Measurements from ENCODE around the gene FLOT2. TPM values are rescaled to one million over a fixed set of nuclear protein-coding genes. Genes with fewer than 3 reads are reported as not detected.

Gene FLOT2
- total and polyA plus RNA-seq, 12 donors = 23.8 to 193 (median 69.1) TPM

DNA sequence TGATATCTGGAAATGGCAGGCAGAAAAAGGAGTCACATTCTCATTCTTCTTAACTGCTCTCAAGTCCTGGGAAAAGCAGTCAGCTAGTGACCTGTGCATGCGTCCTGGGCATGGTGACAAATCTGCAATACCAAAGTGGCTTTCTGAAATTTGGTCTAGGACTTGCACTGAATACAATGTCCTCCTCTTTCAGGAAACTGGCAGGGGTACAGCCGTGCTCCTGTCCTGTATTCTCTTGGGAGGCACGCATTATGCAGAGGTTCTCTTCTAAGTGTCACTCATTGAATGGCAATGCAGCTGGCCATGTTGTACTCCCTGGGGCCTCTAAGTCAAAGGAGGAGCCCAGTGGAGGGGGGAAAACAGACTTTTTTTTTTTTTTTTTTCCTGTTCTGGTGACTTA is 43.1 kb upstream of the FLOT2 start:
- peaks cover 0 to 13% of the 10 kb centered on the region in 2 donors for H3K36me3 ChIP-seq (replicated peaks in 1 of 2)
- no peak overlapping the region for H3K4me3 ChIP-seq
- peaks cover 32 to 71% of the 10 kb centered on the region in 2 donors for H3K4me1 ChIP-seq (replicated peaks in 1 of 2)
- no peak overlapping the region for H3K27ac ChIP-seq
- intact Hi-C loops (cut with DNase I) = no loop called here
- TF ChIP-seq CTCF (IDR thresholded peaks at IDR 0.05) (no peak), POLR2A (IDR thresholded peaks at IDR 0.05) (no peak)
- H3K27me3 ChIP-seq = no peaks in the 10 kb centered on the region
- no peak for DNase-seq
- WGBS, 4 donors = 56 to 72% (median 61%) methylated on average over 3 of the region's 3 CpGs
- H3K9me3 ChIP-seq (replicated peaks in 1 of 3) = no peaks in the 10 kb centered on the region

DNA sequence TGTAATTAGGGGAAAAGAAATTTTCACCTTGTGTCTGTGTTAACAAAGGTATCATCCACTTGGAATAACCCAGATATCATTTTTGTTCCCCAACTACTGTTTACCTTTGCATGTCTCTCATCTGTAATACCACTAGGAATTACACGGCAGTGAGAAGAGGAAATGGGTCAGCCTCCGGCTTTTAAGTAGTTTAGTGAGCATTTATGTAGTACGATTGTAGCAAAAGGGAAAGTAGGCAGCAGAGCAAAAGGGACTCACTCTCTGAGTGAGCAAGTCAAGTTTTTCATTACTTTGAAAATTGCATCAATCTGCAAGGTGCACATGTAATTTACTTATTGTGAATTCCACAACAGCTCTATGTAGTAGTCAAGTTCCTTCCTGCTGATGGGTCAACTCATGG is 42.6 kb upstream of the FLOT2 start:
- peaks cover 32 to 69% of the 10 kb centered on the region in 2 donors for H3K4me1 ChIP-seq (replicated peaks in 1 of 2)
- intact Hi-C loops (cut with DNase I) = no loop called here

DNA sequence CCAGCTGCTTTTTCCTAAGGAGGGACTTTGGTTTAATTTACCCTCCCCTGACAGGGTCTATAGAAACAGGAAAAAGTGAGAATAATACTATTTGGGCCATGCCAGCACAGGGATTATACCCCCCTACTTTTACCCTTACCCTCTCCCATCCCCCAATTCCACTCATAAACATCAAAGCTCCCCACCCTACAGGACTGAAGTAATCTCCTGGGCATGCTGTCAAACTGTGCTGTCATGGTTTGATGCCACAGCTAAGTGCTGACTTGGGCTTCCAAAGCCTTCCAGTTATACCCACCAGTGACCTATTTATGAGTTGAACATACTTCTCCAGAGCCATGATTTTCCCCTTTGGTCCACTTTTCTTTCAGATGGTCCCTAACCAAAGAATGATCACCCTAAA is 41.0 kb upstream of the FLOT2 start:
- Histone ChIP-seq H3K27ac (no peak overlapping the region), H3K4me1 (replicated peaks in 1 of 2) (peaks cover 32 to 65% of the 10 kb centered on the region in 2 donors), H3K27me3 (no peaks in the 10 kb centered on the region), H3K36me3 (replicated peaks in 1 of 2) (peaks cover 0 to 6% of the 10 kb centered on the region in 2 donors), H3K4me3 (no peak overlapping the region), H3K9me3 (replicated peaks in 1 of 3) (no peaks in the 10 kb centered on the region)
- no peak for TF ChIP-seq CTCF (IDR thresholded peaks at IDR 0.05)
- no peak for TF ChIP-seq POLR2A (IDR thresholded peaks at IDR 0.05)
- DNase-seq = no peak
- intact Hi-C loops (cut with DNase I) = no loop called here

More for the DNA sequence above, 42.6 kb upstream of the FLOT2 start:
- no peak for DNase-seq
- Histone ChIP-seq H3K4me3 (no peak overlapping the region), H3K27me3 (no peaks in the 10 kb centered on the region), H3K27ac (no peak overlapping the region), H3K36me3 (replicated peaks in 1 of 2) (peaks cover 0 to 13% of the 10 kb centered on the region in 2 donors), H3K9me3 (replicated peaks in 1 of 3) (no peaks in the 10 kb centered on the region)
- WGBS, 4 donors = 44 to 58% (median 50%) methylated on average over 3 of the region's 3 CpGs
- TF ChIP-seq POLR2A (IDR thresholded peaks at IDR 0.05) (no peak), CTCF (IDR thresholded peaks at IDR 0.05) (no peak)

- Histone ChIP-seq H3K36me3 (replicated peaks in 1 of 2) (no peaks in the 10 kb centered on the region), H3K9me3 (replicated peaks in 1 of 3) (no peaks in the 10 kb centered on the region), H3K4me3 (no peak overlapping the region), H3K4me1 (replicated peaks in 1 of 2) (peaks cover 28 to 57% of the 10 kb centered on the region in 2 donors), H3K27ac (peak overlapping the region in 2 of 5 donors; percentile 26 to 51), H3K27me3 (no peaks in the 10 kb centered on the region)
- no peak for DNase-seq
- TF ChIP-seq POLR2A (IDR thresholded peaks at IDR 0.05) = no peak
- no peak for TF ChIP-seq CTCF (IDR thresholded peaks at IDR 0.05)
- WGBS, 4 donors = 55 to 77% (median 75%) methylated on average over 5 of the region's 5 CpGs
- intact Hi-C loops (cut with DNase I) = no loop called here
These were observed 39.7 kb upstream of the FLOT2 start for GRCh38 chr17:28937044-28937729.

Data from adrenal gland (tissue), 12 donors.